Measurements from ENCODE around the gene RANBP17. TPM values are rescaled to one million over a fixed set of nuclear protein-coding genes. Genes with fewer than 3 reads are reported as not detected.
A peak's percentile ranks its signal among the peaks of the same experiment; 100 is the strongest.

The RANBP17 gene
- total RNA-seq = 10 to 100 TPM in 1 of 10 donors, 1 to 10 TPM in 9; 4.2 to 12.9 (median 6.3) TPM
- polyA plus RNA-seq = under 1 TPM; 0.55 to 0.88 TPM
- long read RNA-seq, donor 1 = 0 reads
- long read RNA-seq, donor 2 = 0 reads
- long read RNA-seq, donor 3, partial matches to known transcripts = 0 of 4 reads
- long read RNA-seq, donor 3, other reads (novel, unspliced or antisense) = 3 of 4 reads

DNA sequence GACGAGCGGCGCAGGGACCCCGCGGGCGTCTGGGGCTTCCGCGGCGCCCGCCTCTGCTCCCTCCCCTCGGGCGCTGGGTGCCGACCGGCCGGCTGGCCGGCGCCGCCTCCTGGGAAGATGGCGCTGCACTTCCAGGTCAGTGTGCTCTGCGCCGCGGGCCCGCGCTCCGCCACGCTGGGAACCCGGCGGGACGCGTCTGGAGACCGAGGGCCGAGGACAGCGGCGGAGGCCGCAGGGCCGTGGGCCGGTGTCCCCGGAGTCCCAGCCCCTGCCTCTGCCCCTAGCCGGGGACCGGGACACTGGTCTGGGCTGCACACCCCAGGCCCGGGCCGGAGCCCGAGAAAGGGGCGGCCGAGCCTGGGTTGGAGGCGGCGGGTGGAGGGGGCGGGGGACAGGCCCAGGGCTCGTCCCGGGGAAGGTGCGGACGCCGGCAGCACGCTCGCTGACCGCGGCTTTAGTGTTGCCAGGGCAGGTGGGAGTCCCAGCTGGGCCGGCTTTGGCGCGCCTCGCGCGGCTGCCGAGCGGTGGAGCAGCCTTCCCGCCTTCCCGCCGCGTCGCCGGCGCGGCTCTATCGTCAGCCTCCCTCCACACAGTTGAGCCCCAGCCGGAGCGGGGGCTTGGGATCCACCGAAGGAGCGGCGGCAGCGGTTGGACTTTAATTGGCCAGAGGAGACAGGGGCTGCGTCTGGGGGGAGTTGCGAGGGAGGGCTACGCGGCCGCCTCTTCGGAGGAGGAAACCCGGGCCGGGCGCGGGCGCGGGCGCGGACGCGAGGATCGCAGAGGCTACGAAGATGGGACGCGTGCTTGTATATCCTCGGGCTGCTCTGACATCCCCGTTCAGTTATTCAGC, at the start of gene RANBP17:
TSS of gene RANBP17 (plus strand) at position 102 of the 850 bp plus-strand sequence.
- Histone ChIP-seq H3K36me3 (no peaks in the 10 kb centered on the region), H3K27ac (peak within 1 kb of the TSS in 9 of 10 donors; percentile 0 to 75 (median 58)), H3K4me3 (peak within 1 kb of the TSS; percentile 50 to 80 (median 70)), H3K9me3 (peaks cover 0 to 26% (median 20%) of the 10 kb centered on the region in 11 donors), H3K4me1 (peaks cover 0 to 17% (median 6%) of the 10 kb centered on the region in 9 donors), H3K27me3 (peaks cover 0 to 28% (median 0%) of the 10 kb centered on the region in 7 donors)
- DNase-seq (peak; percentile 9 to 56), ATAC-seq (peak; percentile 85 to 97 (median 94))
- peak in 3 of 9 donors; percentile 3 to 40 (median 21) for TF ChIP-seq CTCF (IDR thresholded peaks at IDR 0.05)
- WGBS, 2 donors = 1% methylated on average over 75 to 100 of the region's 102 CpGs
- intact Hi-C loops (cut with DNase I) = no loop called here

DNA sequence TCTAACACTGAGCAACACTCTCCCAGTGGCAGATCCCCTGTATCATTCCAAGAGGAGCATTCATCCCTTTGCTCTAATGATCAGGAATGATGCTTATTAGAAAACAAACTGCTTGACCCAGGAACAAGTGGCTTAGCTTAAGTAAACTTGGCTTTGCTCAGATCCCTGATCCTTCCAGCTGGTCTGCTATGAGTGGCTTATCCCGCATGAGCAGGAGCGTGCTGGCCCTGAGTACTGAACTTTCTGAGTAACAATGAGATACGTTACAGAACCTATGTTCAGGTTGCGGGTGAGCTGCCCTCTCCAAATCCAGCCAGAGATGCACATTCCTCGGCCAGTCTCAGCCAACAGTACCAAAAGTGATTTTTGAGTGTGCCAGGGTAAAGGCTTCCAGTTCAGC, 48.6 kb upstream of the RANBP17 start:
- Histone ChIP-seq H3K27ac (no peak overlapping the region), H3K4me1 (no peaks in the 10 kb centered on the region), H3K36me3 (no peaks in the 10 kb centered on the region), H3K9me3 (no peaks in the 10 kb centered on the region), H3K27me3 (peaks cover 0 to 6% (median 0%) of the 10 kb centered on the region in 7 donors), H3K4me3 (no peak overlapping the region)
- intact Hi-C loops (cut with DNase I) = no loop called here
- no peak for TF ChIP-seq CTCF (IDR thresholded peaks at IDR 0.05)
- DNase-seq (no peak), ATAC-seq (no peak)
- 93 to 95% methylated on average over 5 of the region's 5 CpGs for WGBS, 2 donors

DNA sequence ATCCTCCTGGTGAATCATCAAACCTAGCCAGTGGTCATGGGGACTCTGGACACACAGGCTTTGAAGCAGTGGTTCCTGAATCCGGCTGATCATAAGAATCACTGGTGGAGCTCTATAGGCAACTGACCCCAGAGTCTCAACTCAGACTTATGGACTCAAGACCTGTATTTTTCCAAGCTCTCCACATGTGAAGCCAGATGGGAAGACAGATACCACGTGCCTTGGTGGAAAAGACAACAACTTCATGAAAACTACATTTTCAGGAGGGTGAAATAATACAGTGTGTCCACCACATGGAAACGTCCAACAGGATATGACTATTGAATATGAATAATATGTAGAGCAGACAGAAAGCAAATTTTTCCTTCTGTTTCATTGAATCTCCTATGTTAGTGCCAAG, 44.6 kb upstream of the RANBP17 start:
- 70 to 78% methylated on average over 3 of the region's 3 CpGs for WGBS, 2 donors
- no peak for TF ChIP-seq CTCF (IDR thresholded peaks at IDR 0.05)
- no peak overlapping the region for H3K27ac ChIP-seq
- intact Hi-C loops (cut with DNase I) = no loop called here
- peaks cover 0 to 6% (median 0%) of the 10 kb centered on the region in 7 donors for H3K27me3 ChIP-seq
- H3K4me3 ChIP-seq = no peak overlapping the region
- ATAC-seq (no peak), DNase-seq (no peak)
- no peaks in the 10 kb centered on the region for H3K36me3 ChIP-seq
- H3K9me3 ChIP-seq = no peaks in the 10 kb centered on the region
- no peaks in the 10 kb centered on the region for H3K4me1 ChIP-seq

- Histone ChIP-seq H3K4me3 (no peak overlapping the region), H3K27me3 (peaks cover 0 to 2% (median 0%) of the 10 kb centered on the region in 7 donors), H3K27ac (no peak overlapping the region), H3K9me3 (no peaks in the 10 kb centered on the region), H3K4me1 (no peaks in the 10 kb centered on the region), H3K36me3 (no peaks in the 10 kb centered on the region)
- DNase-seq (no peak), ATAC-seq (no peak)
- intact Hi-C loops (cut with DNase I) = no loop called here
- TF ChIP-seq CTCF (IDR thresholded peaks at IDR 0.05) = no peak
- 71 to 75% methylated on average over 1 of the region's 1 CpG for WGBS, 2 donors
Measured at GRCh38 chr5:170818232-170818631, 43.6 kb upstream of the RANBP17 start.
